CD4-positive, CD25-positive, alpha-beta regulatory T cell (primary cell): ENCODE data around the gene ITSN2. TPM values are rescaled to one million over a fixed set of nuclear protein-coding genes. Genes with fewer than 3 reads are reported as not detected.
"Not testable (repeated sequence)": the region's sequence is repeated elsewhere in the genome, so short reads cannot be mapped to it uniquely, and the experiment has no call there.

Experiments
- ATAC-seq, 2 donors: fragments of 150-1000 bp; cut with Tn5 transposase; one replicate each; pipeline ENCODE4 v1.10.0; 2021; ENCODE audit warnings: low read depth in 2 of 2, moderate number of reproducible peaks in 2 of 2, moderate library complexity in 1 of 2
- DNase-seq, 3 donors: peaks; one replicate each; pipeline versions ENCODE4 v3.0.0 to v3.0.0-alpha.2; 2012 to 2022; ENCODE audit warnings: mixed read lengths in 1 of 3
- H3K27ac ChIP-seq: one replicate; pipeline ENCODE4 v1.7.0; 2013; ENCODE audit warnings: mild to moderate bottlenecking, low read length; ENCODE audit not compliant: insufficient read depth, poor library complexity, severe bottlenecking
- H3K27me3 ChIP-seq: one replicate; pipeline ENCODE4 v1.7.0; 2013; ENCODE audit warnings: low read length; ENCODE audit not compliant: control insufficient read depth, insufficient read depth
- H3K36me3 ChIP-seq: one replicate; pipeline ENCODE4 v1.7.0; 2013; ENCODE audit warnings: mild to moderate bottlenecking, low read length, moderate library complexity; ENCODE audit not compliant: control insufficient read depth, insufficient read depth
- H3K4me1 ChIP-seq: 2 replicates; pipeline ENCODE4 v1.7.0; 2013; ENCODE audit warnings: mild to moderate bottlenecking, low read length; ENCODE audit not compliant: insufficient read depth, control insufficient read depth, poor library complexity, severe bottlenecking
- H3K4me3 ChIP-seq: one replicate; pipeline ENCODE4 v1.7.0; 2013; ENCODE audit warnings: low read depth, mild to moderate bottlenecking, low read length, moderate library complexity
- H3K9me3 ChIP-seq, 2 experiments: 1 replicate in 1 of 2; 2 replicates in 1 of 2; pipeline ENCODE4 v1.7.0; 2013; ENCODE audit warnings: low read length in 2 of 2, mild to moderate bottlenecking in 1 of 2, moderate library complexity in 1 of 2; ENCODE audit not compliant: control insufficient read depth in 2 of 2
- H3K27ac Mint-ChIP-seq, 3 donors: one replicate each; pipeline ENCODE4 v1.8.0; 2020 to 2022; ENCODE audit warnings: mild to moderate bottlenecking in 3 of 3, mixed read lengths in 3 of 3, moderate library complexity in 2 of 3
- H3K27me3 Mint-ChIP-seq: one replicate; pipeline ENCODE4 v1.8.0; 2022; ENCODE audit warnings: mild to moderate bottlenecking, mixed read lengths
- H3K36me3 Mint-ChIP-seq: one replicate; pipeline ENCODE4 v1.8.0; 2020; ENCODE audit warnings: mixed read lengths
- H3K4me1 Mint-ChIP-seq, 4 donors: one replicate each; pipeline ENCODE4 v1.8.0; 2020 to 2022; ENCODE audit warnings: mixed read lengths in 4 of 4, mild to moderate bottlenecking in 1 of 4
- H3K4me3 Mint-ChIP-seq, 4 donors: one replicate each; pipeline ENCODE4 v1.8.0; 2020 to 2022; ENCODE audit warnings: mild to moderate bottlenecking in 4 of 4, mixed read lengths in 4 of 4, moderate library complexity in 3 of 4
- H3K9me3 Mint-ChIP-seq, 7 donors: one replicate each; pipeline ENCODE4 v1.8.0; 2020 to 2022; ENCODE audit warnings: mixed read lengths in 7 of 7, mild to moderate bottlenecking in 3 of 7, moderate library complexity in 2 of 7
- polyA plus RNA-seq, 4 donors: library from polyadenylated mRNA; unstranded; fragments of 300-500 nt; fragmentation: Illumina TruSeq; gene quantifications; one replicate each; pipeline ENCODE4 v1.2.3, GENCODE V29; 2021
- total RNA-seq: library from RNA; stranded (reverse); gene quantifications from one replicate; pipeline ENCODE4 v1.2.3, GENCODE V29; 2022

ITSN2 gene
- total and polyA plus RNA-seq, 5 donors from 2014 or later = 54.0 to 115 (median 58.9) TPM

- peaks cover 25% of the 10 kb centered on the region for H3K4me1 ChIP-seq
- H3K27ac ChIP-seq = peak overlapping the region; percentile 90
- peak overlapping the region; percentile 87 to 96 (median 95) for H3K27ac Mint-ChIP-seq
- ATAC-seq = peak in 1 of 2 donors; percentile 6
- peaks cover 10% of the 10 kb centered on the region for H3K36me3 Mint-ChIP-seq
- H3K4me1 Mint-ChIP-seq = peaks cover 17 to 52% (median 32%) of the 10 kb centered on the region in 4 donors
- no peaks in the 10 kb centered on the region for H3K9me3 ChIP-seq
- DNase-seq = peak; percentile 47 to 65 (median 54)
- no peaks in the 10 kb centered on the region for H3K36me3 ChIP-seq
- H3K9me3 Mint-ChIP-seq = peaks cover 0 to 1% (median 0%) of the 10 kb centered on the region in 7 donors
- peak overlapping the region; percentile 98 for H3K4me3 ChIP-seq
- no peaks in the 10 kb centered on the region for H3K27me3 ChIP-seq
- no peaks in the 10 kb centered on the region for H3K27me3 Mint-ChIP-seq
- peak overlapping the region; percentile 91 to 96 (median 94) for H3K4me3 Mint-ChIP-seq
These were observed 947 bp downstream of the ITSN2 start for GRCh38 chr2:24359129-24360049.

DNA sequence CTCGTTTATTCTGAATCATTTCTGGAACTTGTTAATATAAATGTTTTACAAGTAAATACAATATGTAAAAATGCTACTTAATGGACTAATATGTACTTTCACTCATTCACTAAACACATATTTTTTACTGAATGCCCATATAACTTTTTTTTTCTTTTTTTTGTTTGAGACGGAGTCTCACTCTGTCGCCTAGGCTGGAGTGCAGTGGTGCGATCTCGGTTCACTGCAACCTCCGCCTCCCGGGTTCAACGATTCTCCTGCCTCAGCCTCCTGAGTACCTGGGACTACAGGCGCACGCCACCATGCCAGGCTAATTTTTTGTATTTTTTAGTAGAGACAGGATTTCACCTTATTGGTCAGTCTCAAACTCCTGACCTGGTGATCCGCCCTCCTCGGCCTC lies 2.6 kb downstream of the ITSN2 start:
- not testable (repeated sequence) for H3K9me3 Mint-ChIP-seq, ATAC-seq, H3K27me3 ChIP-seq, H3K9me3 ChIP-seq, H3K27ac Mint-ChIP-seq, H3K27me3 Mint-ChIP-seq, H3K36me3 Mint-ChIP-seq, H3K36me3 ChIP-seq, H3K27ac ChIP-seq, DNase-seq
- H3K4me3 ChIP-seq = peak overlapping the region; percentile 98
- H3K4me1 Mint-ChIP-seq = peaks cover 25 to 68% (median 45%) of the 10 kb centered on the region in 4 donors
- H3K4me1 ChIP-seq = peaks cover 38% of the 10 kb centered on the region
- H3K4me3 Mint-ChIP-seq = peak overlapping the region; percentile 25 to 96 (median 93)

- DNase-seq, H3K36me3 ChIP-seq, H3K27ac Mint-ChIP-seq, H3K27ac ChIP-seq, ATAC-seq, H3K9me3 Mint-ChIP-seq, H3K36me3 Mint-ChIP-seq, H3K9me3 ChIP-seq, H3K27me3 Mint-ChIP-seq, H3K27me3 ChIP-seq: not testable (repeated sequence)
- peaks cover 29 to 71% (median 49%) of the 10 kb centered on the region in 4 donors for H3K4me1 Mint-ChIP-seq
- H3K4me3 Mint-ChIP-seq = peak overlapping the region; percentile 42 to 92 (median 68)
- Histone ChIP-seq H3K4me3 (peak overlapping the region; percentile 19), H3K4me1 (peaks cover 42% of the 10 kb centered on the region)
These were observed 3.2 kb downstream of the ITSN2 start for GRCh38 chr2:24357115-24357514.

- DNase-seq (no peak), ATAC-seq (no peak)
- H3K4me1 Mint-ChIP-seq = peaks cover 39 to 83% (median 66%) of the 10 kb centered on the region in 4 donors
- H3K27ac Mint-ChIP-seq = peak overlapping the region in 2 of 3 donors; percentile 17 to 78
- H3K27ac ChIP-seq = no peak overlapping the region
- H3K4me1 ChIP-seq = peaks cover 45% of the 10 kb centered on the region
- H3K36me3 Mint-ChIP-seq = peaks cover 10% of the 10 kb centered on the region
- H3K4me3 ChIP-seq = peak overlapping the region; percentile 42
- peak overlapping the region; percentile 9 to 87 (median 58) for H3K4me3 Mint-ChIP-seq
- no peaks in the 10 kb centered on the region for H3K9me3 Mint-ChIP-seq
- H3K27me3 Mint-ChIP-seq = no peaks in the 10 kb centered on the region
- H3K9me3 ChIP-seq = no peaks in the 10 kb centered on the region
- H3K27me3 ChIP-seq = no peaks in the 10 kb centered on the region
- no peaks in the 10 kb centered on the region for H3K36me3 ChIP-seq
These were observed 5.4 kb downstream of the ITSN2 start for GRCh38 chr2:24354957-24355356.

DNA sequence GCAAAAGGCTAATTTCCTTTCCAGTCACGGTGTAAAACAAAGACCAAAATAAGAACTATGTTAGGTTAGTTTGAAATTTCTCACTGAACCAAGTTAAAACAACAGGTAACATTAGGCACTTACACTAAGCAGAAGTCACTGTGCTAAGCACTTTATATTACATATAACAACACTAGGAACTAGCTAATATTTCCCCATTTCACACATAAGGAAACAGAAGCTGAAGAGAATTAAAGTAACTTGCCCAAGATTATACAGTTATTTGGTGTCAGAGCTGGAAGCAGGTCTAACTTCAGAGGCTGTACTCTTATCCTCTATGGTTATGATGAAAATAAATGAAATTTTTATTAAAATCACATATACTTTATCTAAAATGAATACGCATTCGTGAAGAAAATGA lies 5.9 kb downstream of the ITSN2 start:
- Histone ChIP-seq H3K27ac (no peak overlapping the region), H3K27me3 (no peaks in the 10 kb centered on the region), H3K36me3 (no peaks in the 10 kb centered on the region), H3K4me1 (peaks cover 47% of the 10 kb centered on the region), H3K4me3 (no peak overlapping the region), H3K9me3 (no peaks in the 10 kb centered on the region)
- H3K9me3 Mint-ChIP-seq = no peaks in the 10 kb centered on the region
- H3K4me3 Mint-ChIP-seq = peak overlapping the region in 3 of 4 donors; percentile 1 to 39 (median 14)
- no peak overlapping the region for H3K27ac Mint-ChIP-seq
- peaks cover 10% of the 10 kb centered on the region for H3K36me3 Mint-ChIP-seq
- no peak for ATAC-seq
- H3K27me3 Mint-ChIP-seq = no peaks in the 10 kb centered on the region
- peaks cover 43 to 88% (median 72%) of the 10 kb centered on the region in 4 donors for H3K4me1 Mint-ChIP-seq
- DNase-seq = no peak

DNA sequence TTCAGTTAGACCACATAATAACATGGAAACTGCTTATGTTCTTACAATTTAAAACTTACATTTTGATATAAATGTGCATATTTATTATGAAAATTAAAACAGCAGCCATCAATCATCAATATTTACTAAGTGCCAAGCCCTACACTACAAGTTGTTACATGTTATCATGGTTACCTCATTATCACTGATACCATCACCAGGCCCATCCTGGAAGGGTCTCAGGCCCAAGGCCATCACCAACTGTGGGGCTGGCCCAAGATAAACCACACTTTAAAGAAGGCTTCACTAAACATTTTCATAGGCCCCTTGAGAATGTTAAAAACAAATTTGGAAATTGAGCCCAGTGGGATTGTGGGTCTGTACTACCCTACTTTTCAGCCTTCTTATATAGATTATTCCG lies 6.4 kb downstream of the ITSN2 start:
- H3K36me3 Mint-ChIP-seq = peaks cover 10% of the 10 kb centered on the region
- Histone ChIP-seq H3K4me3 (no peak overlapping the region), H3K27me3 (no peaks in the 10 kb centered on the region), H3K27ac (no peak overlapping the region), H3K4me1 (peaks cover 47% of the 10 kb centered on the region), H3K9me3 (no peaks in the 10 kb centered on the region), H3K36me3 (no peaks in the 10 kb centered on the region)
- H3K27ac Mint-ChIP-seq = no peak overlapping the region
- H3K4me3 Mint-ChIP-seq = peak overlapping the region in 3 of 4 donors; percentile 1 to 39 (median 14)
- H3K9me3 Mint-ChIP-seq = no peaks in the 10 kb centered on the region
- ATAC-seq (no peak), DNase-seq (no peak)
- H3K4me1 Mint-ChIP-seq = peaks cover 44 to 89% (median 74%) of the 10 kb centered on the region in 4 donors
- no peaks in the 10 kb centered on the region for H3K27me3 Mint-ChIP-seq

DNA sequence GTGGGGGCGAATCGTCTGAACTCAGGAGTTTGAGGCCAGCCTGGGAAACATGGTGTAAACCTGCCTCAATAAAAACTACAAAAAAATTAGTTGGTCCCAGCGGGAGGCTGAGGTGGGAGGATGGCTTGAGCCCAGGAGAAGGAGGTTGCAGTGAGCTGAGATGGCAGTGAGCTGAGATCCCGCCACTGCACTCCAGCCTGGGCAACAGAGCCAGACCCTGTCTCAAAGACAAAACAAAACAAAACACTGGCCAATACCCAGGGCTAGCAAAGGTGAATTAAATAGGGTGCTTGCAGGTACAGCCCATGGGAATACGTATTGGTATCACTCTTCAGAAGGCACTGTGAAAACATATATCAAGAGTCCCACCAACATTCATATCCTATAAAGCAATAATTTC lies 7.0 kb downstream of the ITSN2 start:
- H3K4me1 ChIP-seq = peaks cover 47% of the 10 kb centered on the region
- Mint-ChIP-seq H3K4me1 (peaks cover 41 to 91% (median 75%) of the 10 kb centered on the region in 4 donors), H3K9me3 (no peaks in the 10 kb centered on the region), H3K36me3 (peaks cover 10% of the 10 kb centered on the region), H3K27me3 (no peaks in the 10 kb centered on the region), H3K27ac (peak overlapping the region in 1 of 3 donors; percentile 89), H3K4me3 (peak overlapping the region in 1 of 4 donors; percentile 40)
- no peak overlapping the region for H3K4me3 ChIP-seq
- no peak for ATAC-seq
- no peak overlapping the region for H3K27ac ChIP-seq
- no peaks in the 10 kb centered on the region for H3K9me3 ChIP-seq
- DNase-seq = no peak
- H3K27me3 ChIP-seq = no peaks in the 10 kb centered on the region
- no peaks in the 10 kb centered on the region for H3K36me3 ChIP-seq
